H7 (cell line): ENCODE results near the gene CLEC4D. TPM values are rescaled to one million over a fixed set of nuclear protein-coding genes. Genes with fewer than 3 reads are reported as not detected.
A peak's percentile ranks its signal among the peaks of the same experiment; 100 is the strongest.
"Not testable (repeated sequence)": the region's sequence is repeated elsewhere in the genome, so short reads cannot be mapped to it uniquely, and the experiment has no call there.

Experiments used
- DNase-seq: peaks from one replicate; pipeline ENCODE4 v3.0.0; 2012
- H3K27me3 ChIP-seq: 2 replicates; pipeline ENCODE4 v1.6.0; 2011; ENCODE audit warnings: mild to moderate bottlenecking, low read length; ENCODE audit not compliant: control insufficient read depth, insufficient read depth
- H3K36me3 ChIP-seq: replicated peaks from 2 replicates; pipeline ENCODE4 v1.5.1; 2011; ENCODE audit warnings: low read length; ENCODE audit not compliant: control insufficient read depth, insufficient read depth
- H3K4me3 ChIP-seq: 2 replicates; pipeline ENCODE4 v1.5.1; 2011; ENCODE audit warnings: low read depth, mild to moderate bottlenecking, control low read depth, low read length, moderate library complexity; ENCODE audit not compliant: insufficient read depth
- total RNA-seq: library from RNA; depleted of rRNA; stranded (reverse); fragments of >200 nt; shearing (Covaris generic); gene quantifications from 2 replicates; pipeline ENCODE4 v1.2.3, GENCODE V29; 2014

CLEC4D gene
- total RNA-seq, 1 experiment from 2014 or later, result 0.07 TPM

- no peak overlapping the region for H3K4me3 ChIP-seq
- DNase-seq, result no peak
- H3K36me3 ChIP-seq, result no peaks in the 10 kb centered on the region
- no peaks in the 10 kb centered on the region for H3K27me3 ChIP-seq
Measured at GRCh38 chr12:8508223-8508622, 5.1 kb upstream of the CLEC4D start.

- Histone ChIP-seq H3K4me3 (no peak overlapping the region), H3K27me3 (no peaks in the 10 kb centered on the region), H3K36me3 (no peaks in the 10 kb centered on the region)
- no peak for DNase-seq
Measured at GRCh38 chr12:8508910-8509841, 4.1 kb upstream of the CLEC4D start.

- H3K36me3 ChIP-seq, result no peaks in the 10 kb centered on the region
- no peak overlapping the region for H3K4me3 ChIP-seq
- no peaks in the 10 kb centered on the region for H3K27me3 ChIP-seq
- no peak for DNase-seq
Measured at GRCh38 chr12:8517971-8518370, 4.7 kb downstream of the CLEC4D start.

GRCh38 chr12:8519171-8519570 is 5.9 kb downstream of the CLEC4D start:
- no peak for DNase-seq
- Histone ChIP-seq H3K36me3 (no peaks in the 10 kb centered on the region), H3K27me3 (no peaks in the 10 kb centered on the region), H3K4me3 (no peak overlapping the region)

- no peak overlapping the region for H3K4me3 ChIP-seq
- H3K27me3 ChIP-seq, result no peaks in the 10 kb centered on the region
- no peaks in the 10 kb centered on the region for H3K36me3 ChIP-seq
- DNase-seq, result peak; percentile 49
Measured at GRCh38 chr12:8527250-8528130, 14.2 kb downstream of the CLEC4D start.

GRCh38 chr12:8532045-8532444 is 18.7 kb downstream of the CLEC4D start:
- H3K36me3 ChIP-seq, result no peaks in the 10 kb centered on the region
- no peaks in the 10 kb centered on the region for H3K27me3 ChIP-seq

GRCh38 chr12:8537820-8538219 is 24.5 kb downstream of the CLEC4D start:
- not testable (repeated sequence) for H3K36me3 ChIP-seq, DNase-seq, H3K27me3 ChIP-seq, H3K4me3 ChIP-seq

More at GRCh38 chr12:8532045-8532444, 18.7 kb downstream of the CLEC4D start:
- no peak for DNase-seq
- no peak overlapping the region for H3K4me3 ChIP-seq

- H3K4me3 ChIP-seq, DNase-seq: not testable (repeated sequence)
Measured at GRCh38 chr12:8540831-8541230, 27.5 kb downstream of the CLEC4D start, which contains the start of gene CLEC4E. Gene CLEC4E, minus strand, starts transcription at chr12:8540905. Its CDS starts 108 bp downstream, at chr12:8540797.

GRCh38 chr12:8541562-8541961 is 28.3 kb downstream of the CLEC4D start:
- DNase-seq, result no peak
- no peak overlapping the region for H3K4me3 ChIP-seq
- no peaks in the 10 kb centered on the region for H3K27me3 ChIP-seq
- no peaks in the 10 kb centered on the region for H3K36me3 ChIP-seq

More at GRCh38 chr12:8540831-8541230, 27.5 kb downstream of the CLEC4D start, which contains the start of gene CLEC4E:
- not testable (repeated sequence) for H3K36me3 ChIP-seq, H3K27me3 ChIP-seq

- no peaks in the 10 kb centered on the region for H3K36me3 ChIP-seq
- peak; percentile 72 for DNase-seq
- H3K4me3 ChIP-seq, result no peak overlapping the region
- no peaks in the 10 kb centered on the region for H3K27me3 ChIP-seq
Measured at GRCh38 chr12:8544295-8544694, 31.0 kb downstream of the CLEC4D start.

GRCh38 chr12:8546591-8546990 is 33.3 kb downstream of the CLEC4D start:
- Histone ChIP-seq H3K27me3 (no peaks in the 10 kb centered on the region), H3K36me3 (no peaks in the 10 kb centered on the region), H3K4me3 (no peak overlapping the region)
- no peak for DNase-seq

GRCh38 chr12:8547645-8548044 is 34.3 kb downstream of the CLEC4D start:
- no peaks in the 10 kb centered on the region for H3K36me3 ChIP-seq
- no peaks in the 10 kb centered on the region for H3K27me3 ChIP-seq
- no peak overlapping the region for H3K4me3 ChIP-seq
- no peak for DNase-seq

- Histone ChIP-seq H3K27me3 (no peaks in the 10 kb centered on the region), H3K36me3 (no peaks in the 10 kb centered on the region), H3K4me3 (no peak overlapping the region)
- DNase-seq, result no peak
Measured at GRCh38 chr12:8548192-8548591, 34.9 kb downstream of the CLEC4D start.

GRCh38 chr12:8549381-8549780 is 36.1 kb downstream of the CLEC4D start:
- Histone ChIP-seq H3K36me3 (no peaks in the 10 kb centered on the region), H3K4me3 (no peak overlapping the region), H3K27me3 (no peaks in the 10 kb centered on the region)
- no peak for DNase-seq
